Large intestine (tissue), 3 donors: ENCODE data around the gene KANK4. TPM values are rescaled to one million over a fixed set of nuclear protein-coding genes. Genes with fewer than 3 reads are reported as not detected.

Source experiments
- DNase-seq, 2 donors: peaks; one replicate each; pipeline versions ENCODE4 v3.0.0 to v3.0.0-alpha.2; 2013
- H3K27ac ChIP-seq: one replicate; pipeline ENCODE4 v1.5.1; 2013; ENCODE audit warnings: low read length
- H3K27me3 ChIP-seq: 2 replicates; pipeline ENCODE4 v1.6.1; 2013; ENCODE audit warnings: low read length; ENCODE audit not compliant: control insufficient read depth, insufficient read depth
- H3K36me3 ChIP-seq: 2 replicates; pipeline ENCODE4 v1.6.1; 2013; ENCODE audit warnings: low read length; ENCODE audit not compliant: control insufficient read depth, insufficient read depth
- H3K4me1 ChIP-seq: one replicate; pipeline ENCODE4 v1.6.1; 2013; ENCODE audit warnings: low read length; ENCODE audit not compliant: control insufficient read depth, insufficient read depth
- H3K4me3 ChIP-seq: one replicate; pipeline ENCODE4 v1.5.1; 2013; ENCODE audit warnings: low read length
- H3K9me3 ChIP-seq: one replicate; pipeline ENCODE4 v1.6.1; 2013; ENCODE audit warnings: mild to moderate bottlenecking, low read depth, low read length, moderate library complexity; ENCODE audit not compliant: control insufficient read depth
- WGBS: methylation state at CpG from one replicate; pipeline ENCODE4 v1.1.5; 2013; ENCODE audit warnings: low lambda C conversion rate; ENCODE audit not compliant: insufficient coverage; 5-methylcytosine and 5-hydroxymethylcytosine counted together
- polyA plus RNA-seq: library from polyadenylated mRNA; unstranded; fragments of 120-200 nt; gene quantifications from one replicate; pipeline ENCODE4 v1.2.1, GENCODE V29; 2013

Gene KANK4
- polyA plus RNA-seq, 1 donor = 4.1 TPM

DNA sequence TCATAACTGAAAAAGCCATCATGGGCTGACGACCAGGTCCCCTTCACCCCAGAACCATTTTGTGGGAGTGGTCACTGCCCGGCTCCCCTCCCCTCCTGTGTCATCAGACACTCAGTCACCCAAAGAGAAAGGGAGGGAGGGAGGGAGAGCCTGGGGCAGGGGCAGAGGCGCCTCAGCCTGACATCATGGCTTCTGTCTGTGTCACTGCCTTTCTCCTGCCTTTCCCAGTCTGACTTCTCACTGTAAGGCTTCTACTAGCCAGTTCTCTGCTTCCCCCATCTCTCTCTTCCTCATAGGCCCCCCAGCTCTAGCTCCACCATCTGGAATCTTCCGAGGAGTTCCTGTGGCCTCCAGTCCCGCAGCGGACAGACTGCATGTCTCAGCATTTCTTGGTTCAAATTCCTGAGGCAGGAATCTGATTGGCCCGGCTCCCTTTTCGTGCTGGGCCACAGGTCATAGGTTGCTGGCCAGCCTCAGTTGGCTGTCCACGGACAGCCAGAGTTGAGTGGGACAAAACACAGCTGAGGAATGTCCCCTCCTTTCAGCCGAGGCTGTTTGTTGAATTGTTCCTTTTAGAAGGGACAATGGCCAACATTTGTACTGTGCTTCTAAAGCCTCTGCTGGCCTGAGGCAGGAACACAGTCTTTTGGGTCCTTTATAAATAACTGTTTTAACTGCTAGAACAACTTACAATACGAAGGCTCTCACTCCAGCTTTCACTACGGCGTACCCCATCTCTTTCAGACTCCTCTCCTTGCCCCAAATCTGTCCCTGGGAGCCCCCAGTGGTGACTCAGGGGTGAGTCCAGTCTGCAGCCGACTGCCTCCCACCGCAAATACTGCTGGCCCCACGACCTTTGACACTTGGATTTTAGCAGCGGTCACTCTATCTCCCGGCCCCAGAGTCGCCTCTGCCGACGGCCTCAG lies 18.7 kb upstream of the KANK4 start:
- Histone ChIP-seq H3K9me3 (no peaks in the 10 kb centered on the region), H3K4me3 (no peak overlapping the region), H3K4me1 (no peaks in the 10 kb centered on the region), H3K27me3 (no peaks in the 10 kb centered on the region), H3K36me3 (no peaks in the 10 kb centered on the region), H3K27ac (no peak overlapping the region)
- peak in 1 of 2 donors; percentile 20 for DNase-seq
- 80% methylated on average over 2 of the region's 21 CpGs for WGBS

- Histone ChIP-seq H3K36me3 (no peaks in the 10 kb centered on the region), H3K4me1 (no peaks in the 10 kb centered on the region), H3K9me3 (no peaks in the 10 kb centered on the region), H3K27ac (no peak overlapping the region), H3K27me3 (no peaks in the 10 kb centered on the region), H3K4me3 (no peak overlapping the region)
- DNase-seq = no peak
- WGBS = no CpG with 5 or more reads among the region's 10 CpGs
These were observed 17.9 kb upstream of the KANK4 start for GRCh38 chr1:62336995-62337705.

GRCh38 chr1:62336638-62336994 lies 17.4 kb upstream of the KANK4 start:
- no peak for DNase-seq
- Histone ChIP-seq H3K27me3 (no peaks in the 10 kb centered on the region), H3K4me1 (no peaks in the 10 kb centered on the region), H3K9me3 (no peaks in the 10 kb centered on the region), H3K27ac (no peak overlapping the region), H3K36me3 (no peaks in the 10 kb centered on the region), H3K4me3 (no peak overlapping the region)
- no CpG with 5 or more reads among the region's 8 CpGs for WGBS

- WGBS = no CpG with 5 or more reads among the region's 3 CpGs
These were observed 16.4 kb upstream of the KANK4 start for GRCh38 chr1:62335656-62336055.

DNA sequence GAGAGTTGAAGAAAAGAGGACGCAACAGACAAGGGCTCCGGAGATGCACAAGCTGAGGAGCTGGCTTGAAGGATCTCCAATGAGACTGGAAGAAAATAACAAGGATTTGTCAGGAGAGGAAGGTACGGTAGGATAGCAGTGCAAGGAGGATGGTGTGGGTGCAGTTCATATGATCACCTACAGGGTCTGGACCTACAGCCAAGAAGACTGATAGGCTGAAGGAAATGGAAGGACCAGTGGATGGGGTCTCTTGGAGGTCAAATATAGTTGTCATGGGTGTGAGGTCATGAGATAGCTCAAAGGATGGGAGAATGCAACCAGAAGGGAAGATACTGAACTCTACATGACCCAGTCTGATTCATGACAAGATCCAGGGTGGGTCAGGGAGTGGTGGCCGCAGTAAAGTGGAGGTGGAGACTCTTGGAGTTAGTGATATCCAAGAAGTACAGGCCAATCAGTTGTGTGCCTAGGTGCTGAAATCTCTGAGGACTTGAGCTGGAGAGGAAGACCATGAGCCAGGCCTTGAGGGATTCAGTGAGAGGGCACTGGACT lies 15.3 kb upstream of the KANK4 start:
- H3K27ac ChIP-seq = no peak overlapping the region
- no peaks in the 10 kb centered on the region for H3K4me1 ChIP-seq
- no peak for DNase-seq
- H3K4me3 ChIP-seq = no peak overlapping the region
- 100% methylated on average over 2 of the region's 4 CpGs for WGBS
- no peaks in the 10 kb centered on the region for H3K9me3 ChIP-seq
- no peaks in the 10 kb centered on the region for H3K36me3 ChIP-seq
- no peaks in the 10 kb centered on the region for H3K27me3 ChIP-seq

More at GRCh38 chr1:62335656-62336055, 16.4 kb upstream of the KANK4 start:
- H3K4me1 ChIP-seq = no peaks in the 10 kb centered on the region
- H3K27ac ChIP-seq = no peak overlapping the region
- H3K27me3 ChIP-seq = no peaks in the 10 kb centered on the region
- H3K9me3 ChIP-seq = no peaks in the 10 kb centered on the region
- DNase-seq = no peak
- H3K4me3 ChIP-seq = no peak overlapping the region
- no peaks in the 10 kb centered on the region for H3K36me3 ChIP-seq

GRCh38 chr1:62333441-62333840 lies 14.2 kb upstream of the KANK4 start:
- Histone ChIP-seq H3K27me3 (no peaks in the 10 kb centered on the region), H3K36me3 (no peaks in the 10 kb centered on the region), H3K4me3 (no peak overlapping the region), H3K9me3 (no peaks in the 10 kb centered on the region), H3K27ac (no peak overlapping the region), H3K4me1 (no peaks in the 10 kb centered on the region)
- WGBS = no CpG with 5 or more reads among the region's 7 CpGs
- DNase-seq = no peak

- WGBS = no CpG with 5 or more reads among the region's 22 CpGs
- no peaks in the 10 kb centered on the region for H3K36me3 ChIP-seq
- no peaks in the 10 kb centered on the region for H3K4me1 ChIP-seq
- H3K9me3 ChIP-seq = no peaks in the 10 kb centered on the region
- no peak for DNase-seq
- H3K27ac ChIP-seq = no peak overlapping the region
- no peak overlapping the region for H3K4me3 ChIP-seq
- no peaks in the 10 kb centered on the region for H3K27me3 ChIP-seq
These were observed 8.3 kb upstream of the KANK4 start for GRCh38 chr1:62327360-62328055.

- Histone ChIP-seq H3K4me3 (no peak overlapping the region), H3K27me3 (no peaks in the 10 kb centered on the region), H3K9me3 (no peaks in the 10 kb centered on the region), H3K27ac (no peak overlapping the region), H3K4me1 (no peaks in the 10 kb centered on the region), H3K36me3 (no peaks in the 10 kb centered on the region)
- WGBS = no CpG with 5 or more reads among the region's 2 CpGs
- DNase-seq = no peak
These were observed 6.4 kb upstream of the KANK4 start for GRCh38 chr1:62325681-62326080.

- no peak for DNase-seq
- H3K27ac ChIP-seq = no peak overlapping the region
- WGBS = no CpG with 5 or more reads among the region's 5 CpGs
- H3K36me3 ChIP-seq = no peaks in the 10 kb centered on the region
- H3K4me1 ChIP-seq = no peaks in the 10 kb centered on the region
- H3K27me3 ChIP-seq = no peaks in the 10 kb centered on the region
- H3K9me3 ChIP-seq = no peaks in the 10 kb centered on the region
- H3K4me3 ChIP-seq = no peak overlapping the region
These were observed 5.8 kb upstream of the KANK4 start for GRCh38 chr1:62325081-62325480.

DNA sequence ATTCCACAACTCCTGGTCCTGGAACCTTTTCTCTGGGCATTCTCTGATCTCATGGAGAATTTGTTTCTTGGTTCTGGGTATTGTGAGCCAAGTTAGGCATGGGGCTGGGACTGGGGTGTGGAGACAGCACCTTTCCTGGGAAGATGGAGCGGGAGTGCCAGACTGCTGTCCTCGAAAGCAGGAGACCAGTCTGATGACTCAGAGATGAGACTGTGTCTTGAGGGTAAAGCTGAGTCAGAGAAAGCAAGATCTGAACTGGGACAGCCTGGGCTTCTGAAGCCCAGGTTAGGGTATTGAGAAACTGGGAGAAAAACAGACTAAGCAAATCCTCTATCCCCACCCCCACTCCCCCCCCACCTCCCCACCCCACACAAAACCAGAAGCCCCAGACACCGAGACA lies 2.2 kb upstream of the KANK4 start:
- 93% methylated on average over 2 of the region's 3 CpGs for WGBS
- Histone ChIP-seq H3K27ac (no peak overlapping the region), H3K4me3 (no peak overlapping the region), H3K36me3 (no peaks in the 10 kb centered on the region), H3K9me3 (no peaks in the 10 kb centered on the region), H3K4me1 (peaks cover 11% of the 10 kb centered on the region), H3K27me3 (peaks cover 24% of the 10 kb centered on the region)
- DNase-seq = peak in 1 of 2 donors; percentile 40
